PFSK-1 (cell line): ENCODE measurements around the gene NCAPD2.

ENCODE experiments used
- POLR2AphosphoS5 ChIP-seq: IDR thresholded peaks from 2 replicates; pipeline ENCODE4 v1.6.1; 2012; ENCODE audit warnings: low read depth, mild to moderate bottlenecking, control low read depth, low read length, moderate library complexity
- SIN3A ChIP-seq: IDR thresholded peaks from 2 replicates; pipeline ENCODE4 v1.6.1; 2012; ENCODE audit warnings: mild to moderate bottlenecking, low read length, moderate library complexity, borderline replicate concordance; ENCODE audit not compliant: insufficient read depth
- TAF1 ChIP-seq: IDR thresholded peaks from 2 replicates; pipeline ENCODE4 v1.6.1; 2012; ENCODE audit warnings: low read length, control low read depth, borderline replicate concordance; ENCODE audit not compliant: insufficient read depth
- TF ChIP-seq, protein P1 (sequence below), 2 experiments: IDR thresholded peaks; 2 replicates each; pipeline versions ENCODE4 v1.6.1 to v1.8.0; 2011 to 2012; ENCODE audit warnings: low read depth in 2 of 2, low read length in 2 of 2, control low read depth in 1 of 2, inconsistent platforms in 1 of 2, mild to moderate bottlenecking in 1 of 2, moderate library complexity in 1 of 2; ENCODE audit not compliant: insufficient read depth in 1 of 2

DNA sequence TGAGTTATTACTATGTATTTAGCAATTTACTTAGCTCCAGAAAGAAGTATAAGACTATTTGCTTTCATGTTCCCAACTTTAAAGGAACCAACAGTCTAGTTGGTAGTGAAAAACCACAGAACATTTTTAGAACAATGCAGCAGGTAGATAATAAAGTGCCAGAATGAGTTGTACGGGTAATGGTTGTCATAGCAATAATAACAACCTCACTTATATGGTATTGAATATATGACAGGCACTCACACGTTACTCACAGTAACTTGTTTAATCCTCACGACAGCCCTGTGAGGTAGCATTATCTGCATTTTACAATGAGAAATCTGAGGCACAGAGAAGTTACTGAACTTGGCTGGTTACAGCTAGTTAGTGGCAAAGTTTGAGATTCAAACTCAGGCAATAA, 29.8 kb downstream of the NCAPD2 start:
- TF ChIP-seq POLR2AphosphoS5 (no peak), SIN3A (no peak), TAF1 (no peak)
- TF ChIP-seq, protein P1, sequence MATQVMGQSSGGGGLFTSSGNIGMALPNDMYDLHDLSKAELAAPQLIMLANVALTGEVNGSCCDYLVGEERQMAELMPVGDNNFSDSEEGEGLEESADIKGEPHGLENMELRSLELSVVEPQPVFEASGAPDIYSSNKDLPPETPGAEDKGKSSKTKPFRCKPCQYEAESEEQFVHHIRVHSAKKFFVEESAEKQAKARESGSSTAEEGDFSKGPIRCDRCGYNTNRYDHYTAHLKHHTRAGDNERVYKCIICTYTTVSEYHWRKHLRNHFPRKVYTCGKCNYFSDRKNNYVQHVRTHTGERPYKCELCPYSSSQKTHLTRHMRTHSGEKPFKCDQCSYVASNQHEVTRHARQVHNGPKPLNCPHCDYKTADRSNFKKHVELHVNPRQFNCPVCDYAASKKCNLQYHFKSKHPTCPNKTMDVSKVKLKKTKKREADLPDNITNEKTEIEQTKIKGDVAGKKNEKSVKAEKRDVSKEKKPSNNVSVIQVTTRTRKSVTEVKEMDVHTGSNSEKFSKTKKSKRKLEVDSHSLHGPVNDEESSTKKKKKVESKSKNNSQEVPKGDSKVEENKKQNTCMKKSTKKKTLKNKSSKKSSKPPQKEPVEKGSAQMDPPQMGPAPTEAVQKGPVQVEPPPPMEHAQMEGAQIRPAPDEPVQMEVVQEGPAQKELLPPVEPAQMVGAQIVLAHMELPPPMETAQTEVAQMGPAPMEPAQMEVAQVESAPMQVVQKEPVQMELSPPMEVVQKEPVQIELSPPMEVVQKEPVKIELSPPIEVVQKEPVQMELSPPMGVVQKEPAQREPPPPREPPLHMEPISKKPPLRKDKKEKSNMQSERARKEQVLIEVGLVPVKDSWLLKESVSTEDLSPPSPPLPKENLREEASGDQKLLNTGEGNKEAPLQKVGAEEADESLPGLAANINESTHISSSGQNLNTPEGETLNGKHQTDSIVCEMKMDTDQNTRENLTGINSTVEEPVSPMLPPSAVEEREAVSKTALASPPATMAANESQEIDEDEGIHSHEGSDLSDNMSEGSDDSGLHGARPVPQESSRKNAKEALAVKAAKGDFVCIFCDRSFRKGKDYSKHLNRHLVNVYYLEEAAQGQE (IDR thresholded peaks at IDR 0.05; ENCODE audit: insufficient read depth in 1 of 2, low read depth in 2 of 2, low read length in 2 of 2): no peak
